DND-41 (cell line): ENCODE results near the gene RAD51B.

Experiments used
- ATAC-seq: fragments of 200-7000 bp; cut with Tn5 transposase; 3 replicates; pipeline ENCODE4 v1.9.1; 2021; ENCODE audit warnings: low read depth; ENCODE audit not compliant: insufficient read depth
- DNase-seq: peaks from one replicate; pipeline ENCODE4 v3.0.0-alpha.2; 2020
- H2AFZ ChIP-seq: 2 replicates; pipeline ENCODE4 v1.6.0; 2012; ENCODE audit warnings: low read depth, low read length
- H3K27ac ChIP-seq: 2 replicates; pipeline ENCODE4 v1.5.1; 2012; ENCODE audit warnings: low read length, inconsistent platforms
- H3K27me3 ChIP-seq: fragments of 200-600 bp; sonication (generic); 2 replicates; pipeline ENCODE4 v1.6.0; 2012; ENCODE audit warnings: low read length, mild to moderate bottlenecking, inconsistent platforms; ENCODE audit not compliant: insufficient read depth, poor library complexity
- H3K36me3 ChIP-seq: 2 replicates; pipeline ENCODE4 v1.5.1; 2012; ENCODE audit warnings: low read length, inconsistent platforms; ENCODE audit not compliant: insufficient read depth
- H3K4me1 ChIP-seq: 2 replicates; pipeline ENCODE4 v1.5.1; 2012; ENCODE audit warnings: mild to moderate bottlenecking, low read length; ENCODE audit not compliant: insufficient read depth
- H3K4me2 ChIP-seq: 2 replicates; pipeline ENCODE4 v1.6.0; 2012; ENCODE audit warnings: mild to moderate bottlenecking, moderate library complexity, low read length, inconsistent platforms; ENCODE audit not compliant: insufficient read depth
- H3K4me3 ChIP-seq, 2 experiments: fragments of 200-600 bp in 1 of 2; shearing (Covaris generic) in 1 of 2; 2 replicates each; pipeline ENCODE4 v1.5.1; 2012 to 2016; ENCODE audit warnings: inconsistent platforms in 2 of 2, low read length in 2 of 2, mild to moderate bottlenecking in 2 of 2, low read depth in 1 of 2, moderate library complexity in 1 of 2
- H3K79me2 ChIP-seq: 2 replicates; pipeline ENCODE4 v1.6.0; 2012; ENCODE audit warnings: low read length, inconsistent platforms; ENCODE audit not compliant: insufficient read depth
- H3K9ac ChIP-seq: 2 replicates; pipeline ENCODE4 v1.6.0; 2012; ENCODE audit warnings: low read depth, mild to moderate bottlenecking, inconsistent platforms, low read length, moderate library complexity
- H3K9me3 ChIP-seq: 2 replicates; pipeline ENCODE4 v1.5.1; 2012; ENCODE audit warnings: low read length, moderate library complexity, mild to moderate bottlenecking, inconsistent platforms; ENCODE audit not compliant: insufficient read depth, severe bottlenecking
- H4K20me1 ChIP-seq: 2 replicates; pipeline ENCODE4 v1.6.0; 2012; ENCODE audit warnings: low read length; ENCODE audit not compliant: insufficient read depth
- CTCF ChIP-seq: IDR thresholded peaks from 2 replicates; pipeline ENCODE4 v1.5.1; 2012; ENCODE audit warnings: borderline replicate concordance, low read length, moderate library complexity, mild to moderate bottlenecking; ENCODE audit not compliant: poor library complexity, severe bottlenecking; ENCODE audit errors: extremely low read depth
- EZH2 ChIP-seq: IDR thresholded peaks from 3 replicates; pipeline ENCODE4 v1.6.1; 2012; ENCODE audit warnings: borderline replicate concordance, low read depth, mild to moderate bottlenecking, moderate library complexity, low read length, inconsistent platforms; ENCODE audit not compliant: severe bottlenecking

RAD51B gene

GRCh38 chr14:68317239-68317638, 497.7 kb downstream of the RAD51B start:
- Histone ChIP-seq H3K27ac (no peak overlapping the region), H3K9ac (no peak overlapping the region), H3K27me3 (no peaks in the 10 kb centered on the region), H4K20me1 (no peaks in the 10 kb centered on the region), H3K4me2 (no peak overlapping the region), H3K4me1 (no peaks in the 10 kb centered on the region), H2AFZ (no peak overlapping the region), H3K36me3 (no peaks in the 10 kb centered on the region), H3K4me3 (no peak overlapping the region), H3K9me3 (no peaks in the 10 kb centered on the region), H3K79me2 (no peaks in the 10 kb centered on the region)
- TF ChIP-seq EZH2 = no peak
- TF ChIP-seq CTCF = no peak
- no peak for DNase-seq
- no peak for ATAC-seq

GRCh38 chr14:68318828-68319227, 499.2 kb downstream of the RAD51B start:
- Histone ChIP-seq H3K9ac (no peak overlapping the region), H3K36me3 (no peaks in the 10 kb centered on the region), H3K4me3 (no peak overlapping the region), H3K27me3 (no peaks in the 10 kb centered on the region), H3K4me1 (no peaks in the 10 kb centered on the region), H3K9me3 (no peaks in the 10 kb centered on the region), H4K20me1 (no peaks in the 10 kb centered on the region), H3K4me2 (no peak overlapping the region), H3K27ac (no peak overlapping the region), H3K79me2 (no peaks in the 10 kb centered on the region), H2AFZ (no peak overlapping the region)
- TF ChIP-seq CTCF (no peak), EZH2 (no peak)
- DNase-seq (no peak), ATAC-seq (no peak)

GRCh38 chr14:68320495-68320894, 500.9 kb downstream of the RAD51B start:
- DNase-seq (no peak), ATAC-seq (no peak)
- H3K9me3 ChIP-seq = no peaks in the 10 kb centered on the region
- H3K4me1 ChIP-seq = no peaks in the 10 kb centered on the region
- no peaks in the 10 kb centered on the region for H3K36me3 ChIP-seq
- H4K20me1 ChIP-seq = no peaks in the 10 kb centered on the region
- H3K79me2 ChIP-seq = no peaks in the 10 kb centered on the region
- H3K4me3 ChIP-seq = no peak overlapping the region
- H3K9ac ChIP-seq = no peak overlapping the region
- TF ChIP-seq EZH2 = no peak
- no peak for TF ChIP-seq CTCF
- H3K27me3 ChIP-seq = no peaks in the 10 kb centered on the region
- no peak overlapping the region for H2AFZ ChIP-seq
- H3K27ac ChIP-seq = no peak overlapping the region
- no peak overlapping the region for H3K4me2 ChIP-seq
